GM18502 (cell line): ENCODE data around the gene ISG20.
A peak's percentile ranks its signal among the peaks of the same experiment; 100 is the strongest.

Source experiments
- ATAC-seq: cut with Tn5 transposase; IDR thresholded peaks from one replicate; pipeline ENCODE4 v1.9.1; 2021; ENCODE audit warnings: mild to moderate bottlenecking; ENCODE audit not compliant: unreplicated experiment, poor library complexity

ISG20 gene

DNA sequence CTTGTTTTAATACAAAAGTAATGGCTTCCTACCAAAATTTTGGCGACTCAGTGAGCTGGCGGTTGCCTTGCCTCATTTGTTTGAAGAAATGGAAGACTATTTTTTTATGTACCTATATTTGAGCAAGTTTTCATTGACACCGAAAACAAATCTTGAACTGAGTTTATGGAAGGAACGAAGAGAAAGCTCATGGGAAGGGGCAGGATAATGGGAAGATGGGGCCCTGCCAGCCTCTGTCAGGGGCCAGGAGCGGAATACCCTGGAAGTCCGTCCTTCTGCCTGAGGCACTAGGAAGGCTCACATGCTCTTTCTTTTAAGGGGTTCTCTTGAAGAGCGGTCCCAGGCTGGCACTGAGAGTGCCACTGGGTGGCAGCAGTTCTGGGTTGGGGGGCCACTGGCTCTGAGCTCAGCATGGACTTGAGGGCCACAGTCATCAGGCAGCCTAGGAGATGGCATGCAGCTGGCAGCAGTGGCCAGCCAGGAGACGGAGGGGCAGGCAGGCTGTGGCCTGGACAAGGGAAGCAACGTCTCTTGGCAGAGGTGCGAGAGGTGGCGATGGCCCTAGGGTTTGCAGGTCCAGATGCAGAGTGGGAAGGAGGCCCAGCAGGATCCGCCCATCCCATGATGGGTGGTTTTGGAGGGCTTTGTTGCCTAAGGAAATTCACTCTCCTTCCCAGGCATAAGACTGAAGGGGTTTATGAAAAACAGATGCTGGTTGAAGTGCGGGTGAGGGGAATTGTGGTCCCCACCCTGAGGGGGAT, 41.6 kb downstream of the ISG20 start:
- ATAC-seq, result no peak

DNA sequence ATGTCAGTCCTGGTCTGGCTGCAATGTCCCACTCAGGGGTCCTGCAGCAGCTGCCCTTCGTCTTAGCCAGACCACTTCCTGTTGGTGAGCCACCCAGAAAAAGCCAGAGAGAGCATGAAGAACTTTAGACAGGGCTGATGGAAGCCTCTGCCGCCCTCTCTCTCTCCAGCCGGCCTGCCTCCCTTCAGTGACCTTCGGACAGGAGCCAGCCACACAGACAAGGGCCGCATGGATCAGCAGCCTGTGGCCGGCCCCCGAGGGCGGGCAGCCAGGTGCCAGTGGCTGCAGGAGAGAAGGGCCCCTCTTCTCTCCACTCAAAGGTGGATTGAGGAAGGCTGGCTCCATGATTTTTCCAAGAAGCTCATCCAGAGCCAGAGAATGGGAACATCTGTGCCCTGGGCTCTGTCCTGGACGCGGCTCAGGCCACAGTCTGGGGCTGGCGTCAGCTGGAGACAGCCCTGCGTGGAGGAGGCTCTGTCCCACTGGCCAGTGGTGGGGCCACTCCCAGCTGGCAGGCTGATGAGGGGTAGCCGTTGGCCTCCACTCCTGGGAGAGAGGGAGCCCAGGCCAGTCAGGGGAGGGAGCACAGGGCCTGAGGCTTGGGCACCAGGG, 42.9 kb downstream of the ISG20 start:
- no peak for ATAC-seq

DNA sequence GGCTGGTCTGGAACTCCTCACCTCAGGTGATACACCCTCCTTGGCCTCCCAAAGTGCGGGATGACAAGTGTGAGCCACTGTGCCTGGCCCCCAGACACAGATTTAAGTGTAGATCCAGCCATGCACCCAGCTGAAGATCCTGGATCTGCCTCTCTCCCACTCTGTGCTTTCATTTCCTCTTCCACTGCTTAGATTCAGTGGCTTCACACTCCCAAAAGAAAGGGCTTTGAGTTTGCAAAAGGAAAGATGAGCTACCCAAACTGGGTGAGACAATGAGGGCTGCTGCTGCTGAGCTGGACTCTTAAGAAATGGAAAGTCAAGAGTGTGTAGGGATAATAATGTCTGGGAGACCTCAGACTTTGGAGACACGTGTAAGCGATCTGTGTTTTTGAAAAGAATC, 45.5 kb downstream of the ISG20 start:
- ATAC-seq, result no peak

DNA sequence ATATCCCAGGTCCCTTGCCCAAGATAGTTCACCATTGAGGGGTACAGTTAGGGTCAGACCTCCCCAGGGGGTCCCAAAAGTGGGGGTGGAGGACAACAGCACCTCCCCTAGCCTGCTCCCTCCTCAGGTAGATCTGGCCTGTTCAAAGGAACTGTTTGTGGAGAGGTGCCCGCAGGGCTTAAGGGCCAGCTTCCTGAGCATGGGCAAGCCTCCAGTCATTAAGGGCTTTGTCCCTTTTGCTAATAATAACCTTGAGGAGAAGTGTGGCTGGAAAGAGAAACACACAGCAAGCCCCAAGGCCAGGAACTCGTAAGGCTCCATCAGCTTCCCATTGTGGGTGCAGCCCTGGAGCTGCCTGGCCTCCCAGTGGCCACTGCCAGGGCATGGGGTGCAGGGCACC, 47.4 kb downstream of the ISG20 start:
- no peak for ATAC-seq

DNA sequence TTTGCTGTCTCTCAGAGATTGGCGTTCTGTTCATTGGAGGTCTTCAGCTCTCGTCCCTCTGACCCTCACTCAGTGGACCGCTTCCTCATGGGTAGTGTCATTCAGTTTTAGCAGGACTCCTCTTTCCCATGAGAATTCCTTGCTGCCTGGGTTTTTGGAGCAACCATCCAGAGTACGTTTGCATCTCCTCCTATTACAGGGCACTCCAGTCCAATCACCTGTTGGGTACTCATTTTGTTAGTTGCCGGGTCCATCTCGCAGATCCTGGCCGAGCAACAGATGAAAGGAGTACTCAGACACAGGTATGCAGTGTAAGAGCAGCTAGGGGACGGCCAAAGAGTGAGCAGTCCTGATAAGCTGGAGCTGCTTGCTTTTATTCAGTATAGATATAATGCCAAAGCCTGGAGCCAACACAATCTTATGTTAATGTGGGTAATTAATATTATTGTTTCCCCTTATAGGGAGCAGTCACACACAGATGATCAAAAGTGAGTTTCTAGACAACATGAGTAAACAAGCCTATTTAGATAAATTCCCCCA, 49.6 kb downstream of the ISG20 start:
- ATAC-seq, result no peak

DNA sequence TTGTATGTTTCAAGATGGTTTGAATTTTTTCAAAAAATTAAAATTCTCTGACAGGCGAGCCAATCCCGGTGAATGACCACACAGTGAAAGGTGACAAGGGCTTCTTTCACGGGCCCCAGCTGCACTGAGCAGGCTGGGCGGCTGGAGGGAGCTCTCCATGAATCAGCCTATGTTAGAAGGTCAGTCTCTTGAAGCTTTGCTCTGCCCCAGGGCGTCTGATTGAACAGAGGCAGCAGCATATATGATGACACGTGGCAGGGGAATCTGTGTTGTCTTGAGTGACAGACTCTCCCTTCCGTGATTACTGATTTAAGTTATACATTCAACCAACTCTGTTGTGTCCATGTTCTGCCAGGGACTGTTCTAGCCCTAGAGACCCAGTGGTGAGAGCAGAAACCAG, 51.5 kb downstream of the ISG20 start:
- no peak for ATAC-seq

DNA sequence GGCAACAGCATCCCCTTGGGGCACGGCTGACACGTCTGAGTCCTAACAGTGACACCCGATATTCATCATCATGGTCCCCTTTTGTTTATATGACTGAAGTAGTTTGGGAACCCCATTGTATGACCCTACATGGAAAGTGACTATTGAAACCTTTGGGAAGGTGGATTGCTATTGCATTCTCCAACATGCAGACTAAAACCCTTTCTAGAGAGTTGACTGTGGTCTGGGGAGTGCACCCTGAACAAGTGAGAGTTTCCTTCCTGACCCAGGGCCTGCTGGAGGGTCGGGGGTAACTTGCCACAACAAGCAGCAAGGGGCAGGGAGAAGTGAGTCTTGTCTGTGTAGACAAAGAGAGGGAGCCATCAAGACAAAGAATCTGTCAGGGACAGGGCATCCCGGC, 54.4 kb downstream of the ISG20 start:
- no peak for ATAC-seq

DNA sequence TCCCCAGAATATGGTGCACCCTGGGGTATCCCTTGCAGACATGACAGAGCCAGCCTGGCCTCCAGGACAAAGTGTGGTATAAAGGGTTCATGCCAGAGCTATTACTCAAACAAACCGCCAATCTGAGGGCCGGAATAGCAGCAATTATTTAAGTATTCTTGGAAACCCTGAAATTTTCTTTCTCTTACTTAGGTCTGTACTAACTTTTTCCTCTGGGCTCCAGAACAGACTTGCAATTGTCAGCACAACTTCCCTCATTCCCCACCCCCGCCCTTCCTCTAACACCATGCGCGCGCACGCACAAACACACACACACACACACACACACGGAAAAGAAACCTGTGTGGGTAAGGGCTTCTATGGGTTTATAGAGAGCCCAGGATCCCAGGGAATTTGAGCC, 56.3 kb downstream of the ISG20 start:
- no peak for ATAC-seq

DNA sequence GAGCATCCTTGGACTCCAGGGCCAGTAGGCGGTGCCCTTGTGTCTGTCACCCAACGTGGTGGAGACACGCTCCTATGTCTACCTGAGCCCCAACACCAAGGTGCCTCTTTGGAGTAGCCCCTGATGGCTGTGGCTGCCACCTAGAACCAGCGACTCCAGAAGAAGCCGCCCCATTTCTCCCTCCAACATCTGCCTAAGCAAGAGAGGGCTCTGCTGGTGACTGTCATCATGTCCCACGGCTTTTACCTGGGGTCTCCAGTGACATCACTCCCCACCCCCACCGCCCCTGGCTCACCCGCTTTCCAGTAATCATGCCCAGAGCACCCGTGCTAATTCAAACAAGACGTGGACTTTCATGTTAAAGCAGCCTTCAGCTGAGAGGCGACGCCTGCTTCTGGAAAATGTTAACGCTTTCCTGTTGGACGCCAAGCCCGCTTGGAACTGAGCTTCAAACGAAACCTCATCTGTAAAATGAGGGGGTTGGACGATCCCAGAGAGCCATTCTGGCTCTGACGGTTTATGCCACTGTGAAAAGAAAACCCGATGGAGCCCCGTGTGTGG, 57.0 kb downstream of the ISG20 start:
- ATAC-seq, result no peak

DNA sequence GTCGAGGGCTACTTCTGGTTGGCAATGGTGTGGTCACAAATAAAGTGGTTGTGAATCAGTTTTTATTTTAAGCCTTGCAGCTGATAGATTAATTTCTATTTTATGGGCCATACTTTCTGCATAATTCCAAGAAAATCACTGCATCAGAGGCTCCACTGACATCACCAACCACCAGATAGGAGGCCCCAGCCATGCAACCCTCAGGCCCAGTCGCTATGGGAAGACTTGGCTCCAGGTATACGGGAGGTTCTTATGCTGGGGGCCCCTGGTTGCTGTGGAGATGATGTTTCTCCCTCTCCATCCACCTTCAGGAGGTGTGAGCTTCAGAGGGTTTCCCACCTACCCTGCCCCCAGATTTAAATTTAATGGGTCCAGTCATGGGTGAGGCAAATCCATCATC, 57.4 kb downstream of the ISG20 start:
- no peak for ATAC-seq

DNA sequence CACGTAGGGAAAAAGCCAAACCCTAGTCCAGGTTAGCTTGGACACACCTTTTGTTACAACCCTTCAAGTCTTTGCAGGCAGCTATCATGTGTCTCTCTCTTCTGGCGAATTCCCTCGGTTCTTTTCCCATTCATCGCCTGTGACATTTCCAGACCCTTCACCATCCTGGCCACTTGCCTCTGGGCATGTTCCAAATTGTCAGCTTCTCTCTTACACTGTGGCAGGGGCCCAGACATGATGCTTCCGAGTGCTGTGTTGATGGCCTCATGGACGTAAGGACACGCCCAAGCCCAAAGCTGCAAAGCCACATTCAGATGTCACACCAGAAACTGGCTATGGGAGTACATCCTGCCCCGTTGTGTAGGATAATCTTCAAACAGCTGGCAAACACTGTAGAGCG, 58.5 kb downstream of the ISG20 start:
- ATAC-seq, result no peak

DNA sequence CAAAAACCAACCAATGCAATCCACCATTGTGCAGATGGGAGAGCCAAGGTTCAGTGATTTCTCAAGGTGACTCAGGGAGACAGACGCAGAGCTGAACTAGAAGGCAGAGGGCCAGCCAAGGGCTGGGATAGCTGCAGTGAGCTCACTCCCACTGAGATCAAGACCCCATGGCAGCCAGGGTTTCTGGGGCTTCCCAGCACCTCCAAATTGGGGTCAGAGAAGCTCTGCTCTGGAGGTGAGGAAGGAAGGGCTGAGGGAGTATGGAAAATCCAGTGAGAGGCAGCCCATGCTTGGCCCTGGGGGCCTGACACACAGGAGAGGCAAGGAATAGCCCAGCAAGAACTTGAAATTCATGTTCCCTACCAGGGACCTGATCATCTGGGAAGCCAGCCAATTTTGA, 61.0 kb downstream of the ISG20 start:
- no peak for ATAC-seq

DNA sequence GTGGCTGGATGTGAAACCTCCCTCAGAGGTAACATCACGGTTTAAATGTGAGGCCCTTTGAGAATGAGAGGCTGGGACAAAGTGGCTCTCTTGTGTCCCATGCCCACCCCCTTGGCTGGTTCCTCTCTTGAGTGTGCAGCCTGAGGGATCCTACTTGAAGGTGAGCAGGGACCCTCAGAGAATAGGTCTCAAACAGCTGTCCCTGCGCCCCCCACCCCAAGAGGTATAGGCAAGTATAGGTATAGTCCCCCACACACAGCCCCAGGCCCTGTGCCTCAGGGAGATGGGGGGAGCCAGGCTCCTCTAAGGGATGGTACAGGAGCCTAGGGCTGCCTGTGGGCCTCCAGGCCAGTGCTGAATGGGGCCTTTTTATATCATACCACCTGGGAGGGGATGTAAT, 61.9 kb downstream of the ISG20 start:
- no peak for ATAC-seq

DNA sequence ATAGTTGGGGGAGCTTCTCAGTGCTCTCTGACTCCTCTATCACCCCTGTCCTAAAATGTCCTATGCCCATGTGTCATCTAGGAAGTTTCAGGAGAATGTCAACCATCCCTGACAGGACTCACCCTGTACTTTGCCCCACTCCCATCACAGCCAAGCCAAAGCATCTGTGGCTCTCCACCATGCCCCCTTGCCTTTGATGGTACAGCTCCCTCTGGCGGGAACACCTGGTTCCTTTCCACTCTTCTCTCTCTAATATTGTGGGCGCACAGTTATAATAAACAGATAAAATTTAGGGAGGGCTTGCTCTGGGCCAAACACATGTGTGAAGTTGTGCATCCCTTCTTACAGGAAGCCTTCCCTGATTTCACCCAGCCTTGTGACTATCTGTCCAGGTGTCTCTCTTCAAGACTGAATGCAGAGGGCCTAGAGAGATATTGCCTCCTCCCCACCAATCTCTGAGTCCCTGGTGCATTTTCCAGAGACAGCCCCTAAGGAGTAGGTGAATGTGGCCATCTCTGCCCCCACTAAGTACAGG, 62.8 kb downstream of the ISG20 start:
- ATAC-seq, result peak; percentile 72

DNA sequence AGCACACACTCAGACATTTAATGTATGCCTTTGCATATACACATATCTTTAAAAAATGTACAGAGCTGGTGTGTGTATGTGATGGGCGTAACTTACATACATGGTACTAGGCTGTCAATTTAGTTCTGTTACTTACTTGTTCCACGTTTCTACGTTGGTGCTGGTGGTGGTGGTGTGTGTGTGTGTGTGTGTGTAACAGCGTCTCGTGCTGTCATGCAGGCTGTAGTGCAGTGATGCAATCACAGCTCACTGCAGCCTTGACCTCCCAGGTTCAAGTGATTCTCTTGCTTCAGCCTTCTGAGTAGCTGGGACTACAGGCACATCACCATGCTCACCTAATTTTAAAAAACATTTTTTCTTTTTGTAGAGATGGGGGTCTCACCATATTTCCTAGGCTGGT, 64.2 kb downstream of the ISG20 start:
- no peak for ATAC-seq

DNA sequence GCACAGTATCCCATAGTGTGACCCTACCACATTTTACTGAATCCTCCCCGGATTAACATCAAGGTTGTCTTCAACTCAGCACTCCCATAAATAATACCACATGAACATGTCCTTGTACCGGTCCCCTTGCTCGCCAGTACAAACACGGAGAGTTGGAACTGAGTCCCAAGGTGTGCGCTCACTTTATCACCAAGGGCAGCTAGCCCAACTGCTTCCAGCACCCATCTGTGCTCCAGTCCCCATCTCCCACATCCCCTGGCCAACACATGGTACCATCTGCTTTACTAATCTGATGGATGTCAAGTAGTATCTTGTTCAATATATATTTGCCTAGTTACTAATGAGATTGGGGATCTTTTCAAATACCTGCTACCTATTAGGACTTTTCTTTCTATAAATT, 64.7 kb downstream of the ISG20 start:
- no peak for ATAC-seq

DNA sequence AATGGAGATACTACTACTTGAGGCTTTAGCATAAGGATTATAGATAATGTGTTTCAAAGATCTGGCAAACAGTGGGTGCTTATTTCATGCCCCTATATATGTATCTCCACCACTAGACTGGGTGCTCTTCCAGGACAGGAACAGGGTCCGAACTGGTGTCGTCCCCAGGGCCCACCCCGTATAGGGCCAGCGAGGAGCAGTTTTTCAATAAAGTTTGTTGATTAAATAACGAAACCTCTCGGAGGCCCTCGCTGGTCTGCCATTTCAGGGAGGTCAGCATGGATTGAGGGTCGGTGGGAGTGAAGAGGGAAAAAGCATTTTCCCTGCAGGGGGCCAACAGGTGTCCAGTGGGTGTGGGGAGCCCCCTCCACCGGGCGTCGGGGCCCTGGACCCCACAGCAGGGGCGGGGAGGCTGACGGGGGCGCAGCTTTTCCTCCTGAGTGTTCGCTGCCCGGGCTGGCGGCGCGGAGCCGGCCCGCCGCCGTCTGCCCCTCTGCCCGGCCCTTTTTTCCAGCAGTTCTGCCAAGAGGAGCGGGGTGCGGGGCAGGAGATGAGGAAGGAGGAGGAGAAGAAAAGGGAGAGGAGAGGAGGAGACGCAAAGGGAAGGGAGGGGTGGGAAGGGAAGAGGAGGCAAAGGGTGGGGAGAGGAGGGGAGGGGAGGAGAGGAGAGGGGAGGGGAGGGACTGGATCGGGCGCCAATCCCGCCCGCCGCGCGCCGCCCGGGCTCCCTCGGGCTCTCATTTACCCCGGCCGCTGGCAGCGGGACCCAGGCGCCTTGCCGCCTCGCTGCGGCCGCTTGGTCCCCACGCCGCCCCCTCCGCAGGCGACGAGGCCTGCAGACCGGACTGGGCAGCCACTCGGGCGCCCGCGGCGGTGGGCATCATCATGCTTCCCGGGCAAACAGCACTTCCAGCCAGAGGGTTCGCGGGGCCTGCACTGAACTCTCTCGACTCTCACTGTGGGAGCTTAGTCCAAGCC, 66.3 kb downstream of the ISG20 start:
- no peak for ATAC-seq

DNA sequence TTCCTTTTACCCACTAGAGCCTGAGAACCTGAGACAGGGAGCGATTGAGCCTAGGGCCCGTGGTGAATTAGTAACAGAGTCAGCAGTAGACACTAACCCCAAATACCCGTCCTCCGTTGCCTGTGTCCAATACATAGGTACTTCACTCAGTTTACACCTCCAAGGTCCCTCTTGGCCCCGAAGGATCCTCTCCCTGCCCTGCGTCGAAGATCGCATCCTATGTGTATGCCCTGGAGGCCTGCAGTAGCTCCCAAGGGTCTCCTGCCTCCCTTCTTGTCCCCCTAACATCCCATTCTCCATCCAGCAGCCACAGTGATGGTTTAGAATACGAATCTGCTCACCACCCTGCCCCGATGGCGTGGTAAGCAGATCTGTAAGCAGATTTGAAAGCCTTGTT, 67.0 kb downstream of the ISG20 start:
- no peak for ATAC-seq
